SU-DHL-6 (cell line): ENCODE results near the gene PPARGC1A.

Experiments
- EZH2phosphoT487 ChIP-seq: fragments of 200-600 bp; sonication (generic), shearing (Covaris generic); conservative IDR thresholded peaks from 2 replicates; pipeline ENCODE4 v1.6.1; 2018; ENCODE audit warnings: mild to moderate bottlenecking, antibody characterized with exemption, low read length, moderate library complexity, mixed read lengths
- TF ChIP-seq, protein P1 (sequence below): fragments of 200-600 bp; sonication (generic); IDR thresholded peaks from one replicate; pipeline ENCODE4 v1.5.1; 2017; ENCODE audit warnings: antibody characterized with exemption, mild to moderate bottlenecking, low read length, moderate library complexity; ENCODE audit not compliant: insufficient read depth, poor library complexity, severe bottlenecking

DNA sequence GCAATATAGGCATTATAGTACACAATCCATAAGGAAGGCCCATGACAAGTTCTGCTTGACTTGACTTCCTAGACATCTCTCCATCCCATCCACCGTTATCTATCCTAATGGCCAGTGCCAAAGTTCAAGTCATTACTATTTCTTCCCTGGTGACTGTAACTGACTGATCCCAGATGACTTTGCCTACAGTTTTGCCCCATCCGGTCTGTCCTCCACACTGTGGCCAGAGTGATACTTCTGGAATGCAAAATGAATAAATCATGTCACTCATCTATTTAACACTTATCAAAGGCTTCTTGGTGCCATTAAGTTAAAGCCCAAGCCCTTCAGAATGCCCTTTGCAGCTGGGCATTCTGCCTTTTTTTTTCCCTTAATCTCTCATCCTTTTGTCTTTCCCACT lies 130.8 kb downstream of the PPARGC1A start:
- TF ChIP-seq, protein P1, sequence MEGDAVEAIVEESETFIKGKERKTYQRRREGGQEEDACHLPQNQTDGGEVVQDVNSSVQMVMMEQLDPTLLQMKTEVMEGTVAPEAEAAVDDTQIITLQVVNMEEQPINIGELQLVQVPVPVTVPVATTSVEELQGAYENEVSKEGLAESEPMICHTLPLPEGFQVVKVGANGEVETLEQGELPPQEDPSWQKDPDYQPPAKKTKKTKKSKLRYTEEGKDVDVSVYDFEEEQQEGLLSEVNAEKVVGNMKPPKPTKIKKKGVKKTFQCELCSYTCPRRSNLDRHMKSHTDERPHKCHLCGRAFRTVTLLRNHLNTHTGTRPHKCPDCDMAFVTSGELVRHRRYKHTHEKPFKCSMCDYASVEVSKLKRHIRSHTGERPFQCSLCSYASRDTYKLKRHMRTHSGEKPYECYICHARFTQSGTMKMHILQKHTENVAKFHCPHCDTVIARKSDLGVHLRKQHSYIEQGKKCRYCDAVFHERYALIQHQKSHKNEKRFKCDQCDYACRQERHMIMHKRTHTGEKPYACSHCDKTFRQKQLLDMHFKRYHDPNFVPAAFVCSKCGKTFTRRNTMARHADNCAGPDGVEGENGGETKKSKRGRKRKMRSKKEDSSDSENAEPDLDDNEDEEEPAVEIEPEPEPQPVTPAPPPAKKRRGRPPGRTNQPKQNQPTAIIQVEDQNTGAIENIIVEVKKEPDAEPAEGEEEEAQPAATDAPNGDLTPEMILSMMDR: no peak
- TF ChIP-seq EZH2phosphoT487: no peak
